ENCODE measurements around the gene LAMA2. TPM values are rescaled to one million over a fixed set of nuclear protein-coding genes. Genes with fewer than 3 reads are reported as not detected.

Gene LAMA2
- total and polyA plus RNA-seq, 2 of the 13 experiments (the other 11 are each of a cell fraction or from before 2014, with no cell fraction given) = 0.11 to 0.28 TPM

DNA sequence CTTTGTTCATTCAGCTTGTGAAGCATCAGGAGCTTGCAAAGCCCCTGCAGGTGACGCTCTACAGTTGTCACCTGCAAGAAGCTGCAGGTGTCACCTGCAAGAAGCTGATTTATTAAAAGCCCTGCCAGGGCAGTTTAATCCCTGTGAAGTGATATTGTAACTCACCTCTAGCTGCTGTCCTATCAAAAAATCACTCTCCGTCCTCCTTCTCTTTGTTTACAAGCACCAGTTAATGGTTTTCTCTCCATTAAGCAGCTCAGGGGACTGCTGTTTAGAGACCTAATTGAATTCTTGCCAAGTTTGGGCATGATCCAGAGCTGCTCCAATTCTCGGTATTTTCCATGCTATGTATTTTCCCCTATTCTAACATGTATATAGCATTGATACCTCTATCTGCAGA lies 481.1 kb downstream of the LAMA2 start:
- TF ChIP-seq, protein P1, sequence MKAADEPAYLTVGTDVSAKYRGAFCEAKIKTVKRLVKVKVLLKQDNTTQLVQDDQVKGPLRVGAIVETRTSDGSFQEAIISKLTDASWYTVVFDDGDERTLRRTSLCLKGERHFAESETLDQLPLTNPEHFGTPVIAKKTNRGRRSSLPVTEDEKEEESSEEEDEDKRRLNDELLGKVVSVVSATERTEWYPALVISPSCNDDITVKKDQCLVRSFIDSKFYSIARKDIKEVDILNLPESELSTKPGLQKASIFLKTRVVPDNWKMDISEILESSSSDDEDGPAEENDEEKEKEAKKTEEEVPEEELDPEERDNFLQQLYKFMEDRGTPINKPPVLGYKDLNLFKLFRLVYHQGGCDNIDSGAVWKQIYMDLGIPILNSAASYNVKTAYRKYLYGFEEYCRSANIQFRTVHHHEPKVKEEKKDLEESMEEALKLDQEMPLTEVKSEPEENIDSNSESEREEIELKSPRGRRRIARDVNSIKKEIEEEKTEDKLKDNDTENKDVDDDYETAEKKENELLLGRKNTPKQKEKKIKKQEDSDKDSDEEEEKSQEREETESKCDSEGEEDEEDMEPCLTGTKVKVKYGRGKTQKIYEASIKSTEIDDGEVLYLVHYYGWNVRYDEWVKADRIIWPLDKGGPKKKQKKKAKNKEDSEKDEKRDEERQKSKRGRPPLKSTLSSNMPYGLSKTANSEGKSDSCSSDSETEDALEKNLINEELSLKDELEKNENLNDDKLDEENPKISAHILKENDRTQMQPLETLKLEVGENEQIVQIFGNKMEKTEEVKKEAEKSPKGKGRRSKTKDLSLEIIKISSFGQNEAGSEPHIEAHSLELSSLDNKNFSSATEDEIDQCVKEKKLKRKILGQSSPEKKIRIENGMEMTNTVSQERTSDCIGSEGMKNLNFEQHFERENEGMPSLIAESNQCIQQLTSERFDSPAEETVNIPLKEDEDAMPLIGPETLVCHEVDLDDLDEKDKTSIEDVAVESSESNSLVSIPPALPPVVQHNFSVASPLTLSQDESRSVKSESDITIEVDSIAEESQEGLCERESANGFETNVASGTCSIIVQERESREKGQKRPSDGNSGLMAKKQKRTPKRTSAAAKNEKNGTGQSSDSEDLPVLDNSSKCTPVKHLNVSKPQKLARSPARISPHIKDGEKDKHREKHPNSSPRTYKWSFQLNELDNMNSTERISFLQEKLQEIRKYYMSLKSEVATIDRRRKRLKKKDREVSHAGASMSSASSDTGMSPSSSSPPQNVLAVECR (CRISPR knock-in tag; IDR thresholded peaks at IDR 0.05; ENCODE audit: borderline replicate concordance) = no peak
- TF ChIP-seq SMAD9 (CRISPR knock-in tag; IDR thresholded peaks at IDR 0.05) (no peak), SALL1 (CRISPR knock-in tag; IDR thresholded peaks at IDR 0.05) (no peak), RXRB (CRISPR knock-in tag; IDR thresholded peaks at IDR 0.05; ENCODE audit: borderline replicate concordance) (no peak), JUN (CRISPR knock-in tag; IDR thresholded peaks at IDR 0.05) (no peak), CCDC6 (CRISPR knock-in tag; IDR thresholded peaks at IDR 0.05) (no peak), ZNF260 (CRISPR knock-in tag; IDR thresholded peaks at IDR 0.05; ENCODE audit: borderline replicate concordance, low read depth) (no peak), GLI4 (CRISPR knock-in tag; IDR thresholded peaks at IDR 0.05; ENCODE audit: borderline replicate concordance) (no peak)
- TF ChIP-seq, protein P2, sequence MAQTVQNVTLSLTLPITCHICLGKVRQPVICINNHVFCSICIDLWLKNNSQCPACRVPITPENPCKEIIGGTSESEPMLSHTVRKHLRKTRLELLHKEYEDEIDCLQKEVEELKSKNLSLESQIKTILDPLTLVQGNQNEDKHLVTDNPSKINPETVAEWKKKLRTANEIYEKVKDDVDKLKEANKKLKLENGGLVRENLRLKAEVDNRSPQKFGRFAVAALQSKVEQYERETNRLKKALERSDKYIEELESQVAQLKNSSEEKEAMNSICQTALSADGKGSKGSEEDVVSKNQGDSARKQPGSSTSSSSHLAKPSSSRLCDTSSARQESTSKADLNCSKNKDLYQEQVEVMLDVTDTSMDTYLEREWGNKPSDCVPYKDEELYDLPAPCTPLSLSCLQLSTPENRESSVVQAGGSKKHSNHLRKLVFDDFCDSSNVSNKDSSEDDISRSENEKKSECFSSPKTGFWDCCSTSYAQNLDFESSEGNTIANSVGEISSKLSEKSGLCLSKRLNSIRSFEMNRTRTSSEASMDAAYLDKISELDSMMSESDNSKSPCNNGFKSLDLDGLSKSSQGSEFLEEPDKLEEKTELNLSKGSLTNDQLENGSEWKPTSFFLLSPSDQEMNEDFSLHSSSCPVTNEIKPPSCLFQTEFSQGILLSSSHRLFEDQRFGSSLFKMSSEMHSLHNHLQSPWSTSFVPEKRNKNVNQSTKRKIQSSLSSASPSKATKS (CRISPR knock-in tag; IDR thresholded peaks at IDR 0.05) = no peak
- TF ChIP-seq, protein P3, sequence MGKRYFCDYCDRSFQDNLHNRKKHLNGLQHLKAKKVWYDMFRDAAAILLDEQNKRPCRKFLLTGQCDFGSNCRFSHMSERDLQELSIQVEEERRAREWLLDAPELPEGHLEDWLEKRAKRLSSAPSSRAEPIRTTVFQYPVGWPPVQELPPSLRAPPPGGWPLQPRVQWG (CRISPR knock-in tag; IDR thresholded peaks at IDR 0.05; ENCODE audit: borderline replicate concordance, low read depth) = no peak
- TF ChIP-seq, protein P4, sequence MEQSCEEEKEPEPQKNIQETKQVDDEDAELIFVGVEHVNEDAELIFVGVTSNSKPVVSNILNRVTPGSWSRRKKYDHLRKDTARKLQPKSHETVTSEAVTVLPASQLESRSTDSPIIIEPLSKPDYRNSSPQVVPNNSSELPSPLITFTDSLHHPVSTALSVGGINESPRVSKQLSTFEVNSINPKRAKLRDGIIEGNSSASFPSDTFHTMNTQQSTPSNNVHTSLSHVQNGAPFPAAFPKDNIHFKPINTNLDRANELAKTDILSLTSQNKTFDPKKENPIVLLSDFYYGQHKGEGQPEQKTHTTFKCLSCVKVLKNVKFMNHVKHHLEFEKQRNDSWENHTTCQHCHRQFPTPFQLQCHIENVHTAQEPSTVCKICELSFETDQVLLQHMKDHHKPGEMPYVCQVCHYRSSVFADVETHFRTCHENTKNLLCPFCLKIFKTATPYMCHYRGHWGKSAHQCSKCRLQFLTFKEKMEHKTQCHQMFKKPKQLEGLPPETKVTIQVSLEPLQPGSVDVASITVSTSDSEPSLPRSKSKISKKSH (CRISPR knock-in tag; IDR thresholded peaks at IDR 0.05; ENCODE audit: borderline replicate concordance) = no peak
- TF ChIP-seq, protein P5, sequence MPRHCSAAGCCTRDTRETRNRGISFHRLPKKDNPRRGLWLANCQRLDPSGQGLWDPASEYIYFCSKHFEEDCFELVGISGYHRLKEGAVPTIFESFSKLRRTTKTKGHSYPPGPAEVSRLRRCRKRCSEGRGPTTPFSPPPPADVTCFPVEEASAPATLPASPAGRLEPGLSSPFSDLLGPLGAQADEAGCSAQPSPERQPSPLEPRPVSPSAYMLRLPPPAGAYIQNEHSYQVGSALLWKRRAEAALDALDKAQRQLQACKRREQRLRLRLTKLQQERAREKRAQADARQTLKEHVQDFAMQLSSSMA (CRISPR knock-in tag; IDR thresholded peaks at IDR 0.05) = no peak
- in situ Hi-C loops (cut with HindIII; ENCODE audit: extremely low pct_ligation_motif_present, low pct_unique_long_range_greater_than_20kb) (no loop called here), intact Hi-C loops (cut with micrococcal nuclease; ENCODE audit: unreplicated experiment) (no loop called here)
- Histone ChIP-seq H3K9ac (ENCODE audit: insufficient read depth, low read depth, low read length) (no peak overlapping the region), H3K4me3 (replicated peaks in 1 of 3; ENCODE audit: insufficient read depth in 1 of 3, low read depth in 2 of 3, low read length in 3 of 3) (no peak overlapping the region), H3K27me3 (ENCODE audit: control insufficient read depth in 1 of 2, insufficient read depth in 2 of 2, low read length in 2 of 2) (no peaks in the 10 kb centered on the region), H3K9me3 (ENCODE audit: low read length) (no peaks in the 10 kb centered on the region), H3K79me2 (ENCODE audit: insufficient read depth, low read length) (no peaks in the 10 kb centered on the region), H3K4me2 (ENCODE audit: low read depth, low read length) (no peak overlapping the region), H3K27ac (ENCODE audit: extremely low read length, insufficient read depth, low read length) (no peak overlapping the region), H2AFZ (ENCODE audit: low read length) (no peak overlapping the region), H4K20me1 (ENCODE audit: insufficient read depth, low read length) (no peaks in the 10 kb centered on the region), H3K36me3 (replicated peaks in 1 of 2; ENCODE audit: control insufficient read depth in 1 of 2, insufficient read depth in 2 of 2, low read length in 2 of 2) (no peaks in the 10 kb centered on the region), H3K4me1 (ENCODE audit: insufficient read depth, low read length) (no peaks in the 10 kb centered on the region)
- WGBS (ENCODE audit: low lambda C conversion rate) = 17% methylated on average over 3 of the region's 3 CpGs
- FAIRE-seq (no peak), ATAC-seq (no peak), DNase-seq (ENCODE audit: low spot score) (no peak)
- ChIA-PET POLR2A (no interaction called here), CTCF (ENCODE audit: low intra/inter-chr PET ratio, low total read pairs) (no interaction called here)
- no TSS peak for BruUV-seq (replicated peaks)

Measured in HepG2 (cell line).